H9 (cell line): Measurements from ENCODE around the gene OSGIN1. TPM values are rescaled to one million over a fixed set of nuclear protein-coding genes. Genes with fewer than 3 reads are reported as not detected.
A peak's percentile ranks its signal among the peaks of the same experiment; 100 is the strongest.
"Not testable (repeated sequence)": the region's sequence is repeated elsewhere in the genome, so short reads cannot be mapped to it uniquely, and the experiment has no call there.

Source experiments
- DNase-seq: peaks from one replicate; pipeline ENCODE4 v3.0.0-alpha.2; 2017
- H2AFZ ChIP-seq: one replicate; pipeline ENCODE4 v1.6.1; 2013; ENCODE audit warnings: mild to moderate bottlenecking, low read length, control low read depth, moderate library complexity
- H2AK5ac ChIP-seq: 2 replicates; pipeline ENCODE4 v1.6.1; 2013; ENCODE audit warnings: low read length, control low read depth, mixed read lengths; ENCODE audit not compliant: insufficient read length
- H2BK120ac ChIP-seq: one replicate; pipeline ENCODE4 v1.6.1; 2013; ENCODE audit warnings: low read depth, mild to moderate bottlenecking, low read length, control low read depth, inconsistent platforms; ENCODE audit not compliant: poor library complexity, severe bottlenecking
- H2BK12ac ChIP-seq: 2 replicates; pipeline ENCODE4 v1.6.1; 2013; ENCODE audit warnings: low read length, control low read depth, mixed read lengths, low read depth; ENCODE audit not compliant: insufficient read length
- H2BK15ac ChIP-seq: 2 replicates; pipeline ENCODE4 v1.6.1; 2013; ENCODE audit warnings: low read depth, low read length, control low read depth
- H2BK20ac ChIP-seq: one replicate; pipeline ENCODE4 v1.6.1; 2013; ENCODE audit warnings: low read depth, mild to moderate bottlenecking, low read length, control low read depth, inconsistent platforms; ENCODE audit not compliant: poor library complexity, severe bottlenecking
- H2BK5ac ChIP-seq: 2 replicates; pipeline ENCODE4 v1.6.1; 2013; ENCODE audit warnings: low read length, control low read depth, mixed read lengths; ENCODE audit not compliant: insufficient read length
- H3K14ac ChIP-seq: 2 replicates; pipeline ENCODE4 v1.6.1; 2013; ENCODE audit warnings: low read length, control low read depth; ENCODE audit not compliant: insufficient read depth
- H3K18ac ChIP-seq: 2 replicates; pipeline ENCODE4 v1.6.1; 2013; ENCODE audit warnings: low read depth, mild to moderate bottlenecking, mixed read lengths, low read length, control low read depth; ENCODE audit not compliant: insufficient read length
- H3K23ac ChIP-seq: 2 replicates; pipeline ENCODE4 v1.6.1; 2013; ENCODE audit warnings: low read length, control low read depth, mixed read lengths, low read depth; ENCODE audit not compliant: insufficient read length
- H3K23me2 ChIP-seq: 2 replicates; pipeline ENCODE4 v1.6.1; 2013; ENCODE audit warnings: low read depth, mild to moderate bottlenecking, mixed read lengths, low read length, control low read depth; ENCODE audit not compliant: insufficient read length, poor library complexity, severe bottlenecking
- H3K27ac ChIP-seq: 2 replicates; pipeline ENCODE4 v1.5.1; 2013; ENCODE audit warnings: low read length, control low read depth, mixed read lengths, low read depth; ENCODE audit not compliant: insufficient read length
- H3K27me3 ChIP-seq: 2 replicates; pipeline ENCODE4 v1.6.1; 2013; ENCODE audit warnings: low read length, control low read depth, inconsistent platforms; ENCODE audit not compliant: insufficient read depth
- H3K4ac ChIP-seq: 2 replicates; pipeline ENCODE4 v1.6.1; 2013; ENCODE audit warnings: low read depth, mild to moderate bottlenecking, control low read depth, inconsistent platforms, low read length, moderate library complexity
- H3K4me1 ChIP-seq: 2 replicates; pipeline ENCODE4 v1.6.1; 2013; ENCODE audit warnings: low read length, control low read depth, inconsistent platforms; ENCODE audit not compliant: insufficient read depth
- H3K4me2 ChIP-seq: 2 replicates; pipeline ENCODE4 v1.6.1; 2013; ENCODE audit warnings: low read length, control low read depth, mixed read lengths; ENCODE audit not compliant: insufficient read length, insufficient read depth
- H3K56ac ChIP-seq: 2 replicates; pipeline ENCODE4 v1.6.1; 2013; ENCODE audit warnings: low read depth, mild to moderate bottlenecking, mixed read lengths, low read length, control low read depth; ENCODE audit not compliant: insufficient read length
- H3K79me1 ChIP-seq: 2 replicates; pipeline ENCODE4 v1.6.1; 2013; ENCODE audit warnings: low read depth, mild to moderate bottlenecking, moderate library complexity, low read length, control low read depth, inconsistent platforms; ENCODE audit not compliant: insufficient read depth, poor library complexity, severe bottlenecking
- H3K79me2 ChIP-seq: 2 replicates; pipeline ENCODE4 v1.6.1; 2013; ENCODE audit warnings: low read length, control low read depth, inconsistent platforms; ENCODE audit not compliant: insufficient read depth
- H3K9ac ChIP-seq: 2 replicates; pipeline ENCODE4 v1.6.1; 2013; ENCODE audit warnings: low read length, control low read depth, mixed read lengths; ENCODE audit not compliant: insufficient read length; ENCODE audit errors: extremely low read depth
- H3K9me3 ChIP-seq: one replicate; pipeline ENCODE4 v1.6.1; 2013; ENCODE audit warnings: low read depth, low read length, inconsistent platforms; ENCODE audit not compliant: control insufficient read depth
- H3T11ph ChIP-seq: one replicate; pipeline ENCODE4 v1.6.1; 2013; ENCODE audit warnings: mild to moderate bottlenecking, low read length, control low read depth, inconsistent platforms
- H4K20me1 ChIP-seq: one replicate; pipeline ENCODE4 v1.6.1; 2013; ENCODE audit not compliant: control insufficient read depth, insufficient read length, insufficient read depth
- H4K5ac ChIP-seq: 2 replicates; pipeline ENCODE4 v1.6.1; 2013; ENCODE audit warnings: low read depth, mild to moderate bottlenecking, mixed read lengths, low read length, control low read depth; ENCODE audit not compliant: insufficient read length
- H4K8ac ChIP-seq: replicated peaks from 2 replicates; pipeline ENCODE4 v1.6.1; 2013; ENCODE audit warnings: low read length, control low read depth, mixed read lengths, low read depth; ENCODE audit not compliant: insufficient read length
- H4K91ac ChIP-seq: 2 replicates; pipeline ENCODE4 v1.6.1; 2013; ENCODE audit warnings: low read depth, mild to moderate bottlenecking, moderate library complexity, mixed read lengths, low read length, control low read depth; ENCODE audit not compliant: insufficient read length
- H3K27ac Mint-ChIP-seq, 3 experiments: 2 replicates in 2 of 3; 3 replicates in 1 of 3; pipeline ENCODE4 v1.8.0; 2020 to 2021; ENCODE audit warnings: mixed read lengths in 3 of 3, mild to moderate bottlenecking in 1 of 3, moderate library complexity in 1 of 3
- H3K27me3 Mint-ChIP-seq: 2 replicates; pipeline ENCODE4 v1.8.0; 2021; ENCODE audit warnings: low read depth, mild to moderate bottlenecking, moderate library complexity, mixed read lengths
- H3K36me3 Mint-ChIP-seq, 3 experiments: 2 replicates in 2 of 3; 3 replicates in 1 of 3; pipeline ENCODE4 v1.8.0; 2020 to 2021; ENCODE audit warnings: low read depth in 3 of 3, mixed read lengths in 3 of 3; ENCODE audit not compliant: insufficient read depth in 1 of 3
- H3K4me1 Mint-ChIP-seq, 2 experiments: 2 replicates each; pipeline ENCODE4 v1.8.0; 2020; ENCODE audit warnings: mixed read lengths in 2 of 2
- H3K4me3 Mint-ChIP-seq, 2 experiments: 2 replicates in 1 of 2; 3 replicates in 1 of 2; pipeline ENCODE4 v1.8.0; 2020 to 2021; ENCODE audit warnings: mild to moderate bottlenecking in 2 of 2, mixed read lengths in 2 of 2, moderate library complexity in 1 of 2
- H3K9me3 Mint-ChIP-seq, 2 experiments: 2 replicates in 1 of 2; 3 replicates in 1 of 2; pipeline ENCODE4 v1.8.0; 2020; ENCODE audit warnings: mild to moderate bottlenecking in 2 of 2, mixed read lengths in 2 of 2, moderate library complexity in 1 of 2
- WGBS: extraction: QIAGEN DNeasy Blood & Tissue Kit; methylation state at CpG from one replicate; pipeline ENCODE4 v1.1.7; 2013; ENCODE audit warnings: missing lambda C conversion rate, low lambda C conversion rate, mixed read lengths; ENCODE audit not compliant: insufficient read length; ENCODE audit errors: extremely low coverage; 5-methylcytosine and 5-hydroxymethylcytosine counted together
- total RNA-seq: library from RNA; stranded (reverse); gene quantifications from 2 replicates; pipeline ENCODE4 v1.2.1, GENCODE V29; 2021
- TF ChIP-seq, protein P1 (sequence below): fragments of 200-600 bp; sonication (generic); conservative IDR thresholded peaks from 3 replicates; pipeline ENCODE4 v1.8.0; 2021; ENCODE audit warnings: antibody characterized with exemption, mild to moderate bottlenecking

OSGIN1 gene
- total RNA-seq, 1 experiment from 2014 or later = 0.63 TPM

DNA sequence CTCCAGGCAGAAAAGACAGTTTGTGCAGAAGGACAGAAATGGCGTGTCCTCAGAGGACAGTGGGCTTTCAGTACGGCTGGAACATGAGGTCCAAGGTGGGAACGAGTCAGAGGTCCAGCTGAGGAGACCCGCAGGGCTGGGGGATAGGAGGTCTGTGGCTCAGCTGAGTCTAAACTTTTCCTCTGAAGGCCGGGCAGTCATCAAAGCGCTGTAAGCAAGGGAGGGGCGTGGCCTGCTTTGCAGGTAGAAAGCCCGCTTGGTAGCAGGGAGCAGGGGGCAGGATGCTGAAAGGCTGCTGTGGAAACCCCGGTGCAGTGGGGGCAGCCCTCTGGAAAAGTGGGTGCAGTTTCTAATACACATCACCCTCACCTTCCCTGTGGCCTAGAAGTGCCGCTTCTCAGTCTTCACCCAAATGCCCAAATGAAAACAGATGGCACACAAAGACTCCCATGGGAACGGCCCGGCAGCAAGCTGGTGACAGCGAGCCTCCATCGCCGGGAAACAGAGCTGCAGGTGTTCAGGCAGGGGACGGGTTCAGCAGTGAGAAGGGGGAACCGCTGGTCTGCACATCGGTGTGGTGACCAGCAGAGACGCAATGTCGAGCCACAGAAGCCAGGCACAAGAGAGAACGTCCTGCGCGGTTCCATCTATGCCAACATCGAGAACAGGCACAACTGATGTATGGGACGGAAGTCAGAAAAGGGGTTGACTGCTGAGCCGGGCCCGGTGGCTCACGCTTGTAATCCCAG lies 12.2 kb upstream of the OSGIN1 start:
- no CpG with 5 or more reads among the region's 28 CpGs for WGBS
- no peaks in the 10 kb centered on the region for H3K27me3 ChIP-seq

DNA sequence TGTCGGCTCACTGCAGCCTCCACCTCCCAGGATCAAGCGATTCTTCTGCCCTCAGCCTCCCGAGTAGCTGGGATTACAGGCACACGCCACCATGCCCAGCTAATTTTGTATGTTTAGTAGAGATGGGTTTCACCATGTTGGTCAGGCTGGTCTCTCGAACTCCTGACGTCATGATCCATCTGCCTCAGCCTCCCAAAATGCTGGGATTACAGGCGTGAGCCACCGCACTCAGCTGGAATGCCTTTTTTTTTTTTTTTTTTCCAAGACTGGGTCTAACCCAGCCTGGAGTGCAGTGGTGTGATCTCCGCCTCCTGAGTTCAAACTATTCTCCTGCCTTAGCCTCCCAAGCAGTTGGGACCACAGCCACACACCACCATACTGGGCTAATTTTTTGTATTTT lies 11.5 kb upstream of the OSGIN1 start:
- H3K14ac ChIP-seq, H3K4me1 ChIP-seq, H3K79me1 ChIP-seq, H3K9me3 ChIP-seq, H2AK5ac ChIP-seq, H2BK15ac ChIP-seq, H3T11ph ChIP-seq, H2BK20ac ChIP-seq, H3K9me3 Mint-ChIP-seq, H3K4me2 ChIP-seq, H3K56ac ChIP-seq, H3K23ac ChIP-seq, H3K27ac Mint-ChIP-seq, H3K27me3 Mint-ChIP-seq, H3K4ac ChIP-seq, H4K8ac ChIP-seq, H3K9ac ChIP-seq, H3K27ac ChIP-seq, H4K91ac ChIP-seq, H3K18ac ChIP-seq, H3K36me3 Mint-ChIP-seq, H4K20me1 ChIP-seq, H4K5ac ChIP-seq, H3K79me2 ChIP-seq, H3K4me3 Mint-ChIP-seq, H3K23me2 ChIP-seq, H3K27me3 ChIP-seq, H2BK120ac ChIP-seq, H2BK5ac ChIP-seq, H2AFZ ChIP-seq, H2BK12ac ChIP-seq, DNase-seq: not testable (repeated sequence)
- WGBS = no CpG with 5 or more reads among the region's 9 CpGs
- peaks cover 5 to 16% of the 10 kb centered on the region in 2 experiments for H3K4me1 Mint-ChIP-seq

More for the DNA sequence above, 12.2 kb upstream of the OSGIN1 start:
- Histone ChIP-seq H4K8ac (no peak overlapping the region), H3K4me2 (no peak overlapping the region), H2BK15ac (no peak overlapping the region), H3K9ac (no peak overlapping the region), H3K14ac (no peak overlapping the region), H3K79me2 (no peaks in the 10 kb centered on the region), H2BK12ac (no peak overlapping the region), H3K18ac (no peak overlapping the region), H3K23me2 (no peaks in the 10 kb centered on the region), H4K91ac (no peak overlapping the region), H4K5ac (no peak overlapping the region), H2AK5ac (no peak overlapping the region), H3K27ac (no peak overlapping the region), H3T11ph (no peak overlapping the region), H3K4ac (no peak overlapping the region), H4K20me1 (no peaks in the 10 kb centered on the region), H3K9me3 (no peaks in the 10 kb centered on the region), H2BK20ac (no peak overlapping the region), H2BK120ac (no peak overlapping the region), H2BK5ac (no peak overlapping the region), H3K56ac (no peak overlapping the region), H3K23ac (no peak overlapping the region), H3K79me1 (no peaks in the 10 kb centered on the region), H3K4me1 (no peaks in the 10 kb centered on the region), H2AFZ (no peak overlapping the region)
- Mint-ChIP-seq H3K4me1 (peaks cover 5 to 16% of the 10 kb centered on the region in 2 experiments), H3K4me3 (no peak overlapping the region), H3K36me3 (peaks cover 0 to 8% (median 6%) of the 10 kb centered on the region in 3 experiments; a peak in 3 of 7 replicates), H3K9me3 (no peaks in the 10 kb centered on the region), H3K27me3 (peaks cover 6% of the 10 kb centered on the region), H3K27ac (peak overlapping the region in 2 of 3 experiments; percentile 7 to 20; a peak in 3 of 7 replicates)
- peak; percentile 46 for DNase-seq
- TF ChIP-seq, protein P1, sequence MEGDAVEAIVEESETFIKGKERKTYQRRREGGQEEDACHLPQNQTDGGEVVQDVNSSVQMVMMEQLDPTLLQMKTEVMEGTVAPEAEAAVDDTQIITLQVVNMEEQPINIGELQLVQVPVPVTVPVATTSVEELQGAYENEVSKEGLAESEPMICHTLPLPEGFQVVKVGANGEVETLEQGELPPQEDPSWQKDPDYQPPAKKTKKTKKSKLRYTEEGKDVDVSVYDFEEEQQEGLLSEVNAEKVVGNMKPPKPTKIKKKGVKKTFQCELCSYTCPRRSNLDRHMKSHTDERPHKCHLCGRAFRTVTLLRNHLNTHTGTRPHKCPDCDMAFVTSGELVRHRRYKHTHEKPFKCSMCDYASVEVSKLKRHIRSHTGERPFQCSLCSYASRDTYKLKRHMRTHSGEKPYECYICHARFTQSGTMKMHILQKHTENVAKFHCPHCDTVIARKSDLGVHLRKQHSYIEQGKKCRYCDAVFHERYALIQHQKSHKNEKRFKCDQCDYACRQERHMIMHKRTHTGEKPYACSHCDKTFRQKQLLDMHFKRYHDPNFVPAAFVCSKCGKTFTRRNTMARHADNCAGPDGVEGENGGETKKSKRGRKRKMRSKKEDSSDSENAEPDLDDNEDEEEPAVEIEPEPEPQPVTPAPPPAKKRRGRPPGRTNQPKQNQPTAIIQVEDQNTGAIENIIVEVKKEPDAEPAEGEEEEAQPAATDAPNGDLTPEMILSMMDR = no peak
